Posterior cingulate gyrus (tissue), 11 donors: ENCODE measurements around the gene PLEK2.
"Not testable (repeated sequence)": the region's sequence is repeated elsewhere in the genome, so short reads cannot be mapped to it uniquely, and the experiment has no call there.

Experiments
- DNase-seq, 10 donors: peaks; one replicate each; pipeline versions ENCODE4 v3.0.0 to v3.0.0-alpha.2; 2020 to 2021; ENCODE audit warnings: mixed read lengths in 3 of 10
- intact Hi-C: fragments of 100-400 bp; cut with DNase I; formaldehyde crosslinking; loops from one replicate; pipeline ENCODE4 v1.15.1; 2023

PLEK2 gene

DNA sequence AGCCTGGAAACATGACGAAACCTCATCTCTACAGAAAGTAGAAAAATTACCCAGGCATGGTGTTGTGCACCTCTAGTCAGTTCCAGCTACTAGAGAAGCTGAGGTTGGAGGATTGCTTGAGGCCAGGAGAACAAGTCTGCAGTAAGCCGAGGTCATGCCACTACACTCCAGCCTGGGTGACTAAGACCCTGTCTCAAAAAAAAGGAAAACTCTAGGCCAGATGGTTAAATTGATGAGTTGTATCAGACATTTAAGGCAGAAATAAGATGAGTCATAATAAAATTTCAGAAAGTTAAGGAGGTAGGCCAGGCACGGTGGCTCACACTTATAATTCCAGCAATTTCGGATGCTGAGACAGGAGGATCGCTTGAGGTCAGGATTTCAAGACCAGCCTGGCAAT, 41.1 kb downstream of the PLEK2 start:
- intact Hi-C loops = no loop called here
- no peak for DNase-seq

DNA sequence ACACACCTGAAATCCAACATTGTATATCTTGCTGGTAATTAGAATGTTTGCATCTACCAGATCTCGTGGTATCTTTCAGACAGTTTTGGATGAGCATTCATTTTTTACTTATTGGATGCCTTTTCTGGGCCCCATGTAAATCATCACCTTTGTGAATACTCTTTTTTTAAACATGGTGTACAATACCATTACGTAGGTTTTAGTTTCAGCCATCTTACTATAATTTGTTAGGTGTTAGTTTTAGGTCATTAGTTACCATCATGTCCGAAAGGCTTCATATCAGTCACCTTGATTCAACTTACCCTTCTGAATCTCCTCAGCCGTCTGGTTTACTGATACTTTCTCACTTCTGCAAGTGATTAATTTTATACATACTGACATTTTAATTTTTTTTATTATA, 46.5 kb downstream of the PLEK2 start:
- intact Hi-C loops = loop anchor here (10.0 kb wide), 1 partner anchor 329 kb away; the partner anchor contains the start of gene RDH11
- no peak for DNase-seq

DNA sequence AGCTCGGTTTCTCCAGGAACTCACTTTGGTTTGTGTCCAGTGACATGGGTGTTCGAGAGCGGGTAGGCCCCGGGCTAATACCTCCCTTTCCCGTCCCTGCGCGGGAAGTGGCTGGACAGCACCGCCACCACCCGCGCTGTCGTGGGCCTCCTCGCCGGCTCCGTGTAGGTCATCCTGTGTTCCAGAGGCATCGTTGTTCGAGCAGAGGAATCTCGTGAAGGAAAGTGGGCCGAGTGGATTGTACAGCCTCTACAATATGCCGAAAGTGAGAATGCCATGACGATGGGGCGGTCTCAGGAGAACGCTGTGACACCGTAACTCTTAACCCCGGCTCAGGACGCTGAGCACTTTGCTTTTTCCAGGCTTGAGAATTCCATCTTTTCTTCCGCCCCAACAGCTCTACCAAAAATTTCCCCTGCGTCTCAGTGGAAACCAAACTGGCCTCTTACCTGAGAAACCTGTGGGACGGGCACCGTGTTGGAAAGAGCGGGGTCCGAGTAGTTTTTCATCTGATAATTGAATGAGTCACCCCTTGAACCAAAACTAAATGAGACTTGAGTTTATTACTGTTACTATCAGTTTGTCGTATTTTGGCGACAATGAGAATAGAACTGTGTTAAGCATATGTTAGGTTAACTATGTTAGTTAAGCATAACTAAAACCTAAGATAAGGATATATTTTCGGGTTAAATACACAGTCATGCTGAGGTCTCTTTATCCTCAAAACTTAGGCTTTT, 51.3 kb downstream of the PLEK2 start:
- intact Hi-C loops = loop anchor here (10.0 kb wide), 1 partner anchor 334 kb away; the partner anchor contains the start of gene RDH11
- peak in 1 of 10 donors; percentile 43 for DNase-seq

DNA sequence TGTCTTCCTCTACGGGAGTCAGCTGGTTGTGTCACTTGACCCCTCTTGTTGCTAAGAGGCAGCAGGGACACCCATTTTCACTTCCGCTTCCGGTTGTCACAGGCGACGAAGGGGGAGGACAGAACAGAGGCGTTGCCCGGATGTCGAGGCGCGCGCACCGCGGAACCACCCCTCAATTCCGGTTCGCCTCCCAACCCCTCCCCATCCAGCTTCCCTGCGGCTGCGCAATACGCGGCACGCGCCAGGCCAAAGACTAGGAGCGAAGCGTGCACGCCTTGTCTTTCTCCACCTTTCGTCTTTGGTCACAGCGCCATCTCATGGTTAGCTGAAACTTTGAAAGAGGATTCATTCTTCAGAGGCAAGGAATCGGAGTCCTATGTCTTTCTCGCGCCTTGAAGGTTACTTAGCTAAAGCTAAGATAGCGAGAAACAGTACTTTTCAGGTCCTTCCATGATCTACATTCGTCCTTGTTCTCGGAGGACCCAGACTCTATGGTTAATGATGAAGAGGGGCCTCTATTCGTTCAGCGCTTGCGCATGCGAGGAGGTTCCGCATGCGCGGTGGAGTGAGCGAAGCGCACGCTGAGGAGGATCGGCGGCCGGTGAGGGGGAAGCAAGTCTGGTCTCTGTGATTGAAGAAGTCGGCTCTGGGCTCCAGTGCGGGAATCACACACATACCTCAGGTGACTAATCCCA, 52.0 kb downstream of the PLEK2 start, which contains the start of the genes ATP6V1D and EIF2S1:
TSS of gene ATP6V1D (minus strand) at position 30 of the 695 bp plus-strand sequence. CDS start 106 bp downstream, outside the sequence.
TSS of gene EIF2S1 (plus strand) at position 554 of the 695 bp plus-strand sequence. CDS start 4,440 bp downstream, outside the sequence.
- peak; percentile 98 to 100 (median 99) for DNase-seq
- intact Hi-C loops = loop anchor here (5.0 to 10.0 kb wide), 3 partner anchors 118 to 335 kb away; partner anchors contain the start of genes PALS1 and RDH11

DNA sequence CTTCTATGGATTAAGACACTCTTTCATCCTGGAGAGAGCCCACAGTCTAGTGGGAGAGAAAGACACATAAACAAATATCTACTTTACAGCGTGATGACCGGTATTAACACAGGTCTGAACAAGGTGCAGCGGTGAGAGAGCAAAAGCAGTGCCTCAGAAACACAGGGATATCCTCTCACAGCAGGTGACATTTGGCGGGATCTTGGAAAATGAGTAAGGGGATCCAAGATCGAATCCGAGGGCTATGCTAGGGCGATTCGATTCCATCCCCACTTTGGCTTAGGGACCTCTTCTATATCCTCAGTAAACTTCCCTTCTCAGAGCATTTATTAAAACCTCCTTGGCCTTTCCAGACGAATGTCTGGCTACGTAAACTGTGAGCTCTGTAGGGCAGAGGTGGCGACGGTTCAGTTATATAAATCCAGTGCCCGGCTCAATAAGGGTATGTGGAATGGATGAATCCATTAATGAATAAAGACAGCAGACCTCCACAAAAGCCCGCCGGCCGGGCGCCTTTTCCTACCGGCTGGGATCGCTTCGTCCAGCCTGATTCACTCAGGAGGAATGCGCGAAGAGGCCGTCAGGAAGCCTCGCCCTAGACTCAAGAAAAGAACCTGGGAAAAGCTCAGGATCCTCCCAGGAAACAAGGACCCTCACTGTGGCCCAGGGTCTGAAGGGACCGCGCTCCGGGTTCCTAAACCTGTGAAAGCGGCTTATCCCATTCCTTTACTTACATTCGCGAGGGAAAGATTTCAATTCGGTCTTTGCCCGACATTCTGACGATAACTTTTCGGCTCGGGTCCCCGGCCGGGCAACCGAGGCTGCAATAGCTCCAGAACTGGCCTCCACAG, 52.8 kb downstream of the PLEK2 start:
- intact Hi-C loops = loop anchor here (5.0 to 10.0 kb wide), 2 partner anchors 117 to 194 kb away; partner anchors contain the start of gene PALS1
- DNase-seq = peak in 3 of 10 donors; percentile 3 to 80 (median 70)

DNA sequence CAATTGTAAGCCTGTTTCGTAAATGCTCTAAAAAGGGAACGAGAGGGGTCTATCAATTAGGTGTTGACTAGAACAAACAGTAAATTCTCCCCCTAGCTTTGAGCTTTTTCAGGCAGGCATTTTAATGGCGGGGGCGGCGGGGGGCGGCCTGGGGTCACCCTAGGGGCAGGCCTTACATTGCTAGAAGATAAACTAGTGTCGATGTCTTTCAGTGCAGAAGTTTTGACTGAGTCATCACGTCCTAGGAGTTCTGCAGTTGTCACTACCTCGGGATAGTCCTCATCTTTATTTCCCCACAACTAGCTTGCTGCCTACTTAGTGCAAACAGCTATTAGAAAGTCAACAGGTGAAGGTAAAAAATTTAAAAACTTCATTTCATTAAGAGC, 54.0 kb downstream of the PLEK2 start:
- intact Hi-C loops = loop anchor here (5.0 to 10.0 kb wide), 2 partner anchors 116 to 193 kb away; partner anchors contain the start of gene PALS1

DNA sequence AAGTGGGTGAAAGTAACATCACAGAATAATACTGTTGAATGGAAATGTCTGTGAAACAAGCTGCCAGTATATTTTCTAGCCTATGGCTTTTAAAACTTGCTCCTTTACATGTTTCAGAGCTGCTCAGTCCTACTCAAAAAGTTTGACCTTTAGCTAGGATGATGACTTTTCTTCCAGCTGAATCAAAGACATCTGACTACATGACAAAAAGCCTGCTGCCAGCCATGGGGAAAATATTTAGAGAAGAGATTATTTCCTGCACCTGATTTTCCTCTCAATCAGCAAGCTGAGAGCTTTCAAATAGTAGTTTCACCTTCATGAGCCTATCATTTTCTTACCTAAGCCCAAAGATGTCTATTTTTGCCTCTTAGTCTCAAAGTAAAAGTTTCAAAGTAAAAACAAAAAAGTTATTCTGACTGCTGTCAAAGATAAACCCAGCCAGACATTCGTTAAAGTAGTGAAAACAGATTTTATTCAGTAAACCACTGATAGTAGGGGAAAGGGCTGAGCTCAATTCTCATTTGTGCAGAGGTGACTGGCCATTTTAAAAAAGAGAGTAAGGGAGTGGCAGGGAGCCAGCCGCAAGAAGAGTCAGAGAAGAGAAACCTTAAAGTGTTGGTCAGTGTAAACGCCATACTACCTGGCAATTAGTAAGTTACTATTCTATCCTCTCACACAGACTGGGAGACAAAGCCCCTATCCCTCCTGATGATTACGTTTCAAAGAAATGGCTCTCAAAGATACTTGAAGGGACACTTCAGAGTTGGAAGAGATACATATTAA, 54.6 kb downstream of the PLEK2 start:
- no peak for DNase-seq
- intact Hi-C loops = loop anchor here (5.0 to 10.0 kb wide), 2 partner anchors 115 to 193 kb away; partner anchors contain the start of gene PALS1

More for the DNA sequence above, 54.0 kb downstream of the PLEK2 start:
- DNase-seq = no peak

DNA sequence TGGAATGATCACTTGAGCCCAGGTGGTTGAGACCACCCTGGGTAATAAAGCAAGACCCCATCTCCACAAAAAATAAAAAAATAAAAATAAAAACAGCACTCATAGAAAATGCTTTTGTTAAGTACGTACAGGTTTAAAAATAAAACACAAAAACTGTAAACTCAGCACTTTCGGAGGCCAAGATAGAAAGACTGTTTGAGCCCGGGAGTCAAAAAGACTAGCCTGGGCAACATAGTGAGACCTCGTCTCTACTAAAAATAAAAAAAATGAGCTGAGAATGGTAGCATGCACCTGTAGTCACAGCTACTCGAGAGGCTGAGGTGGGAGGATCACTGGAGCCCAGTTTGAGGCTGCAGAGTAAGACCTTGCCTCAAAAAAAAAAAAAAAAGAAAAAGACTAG, 59.9 kb downstream of the PLEK2 start:
- DNase-seq = no peak
- intact Hi-C loops = loop anchor here (10.0 kb wide), 1 partner anchor 187 kb away; no protein-coding TSS in a partner anchor

DNA sequence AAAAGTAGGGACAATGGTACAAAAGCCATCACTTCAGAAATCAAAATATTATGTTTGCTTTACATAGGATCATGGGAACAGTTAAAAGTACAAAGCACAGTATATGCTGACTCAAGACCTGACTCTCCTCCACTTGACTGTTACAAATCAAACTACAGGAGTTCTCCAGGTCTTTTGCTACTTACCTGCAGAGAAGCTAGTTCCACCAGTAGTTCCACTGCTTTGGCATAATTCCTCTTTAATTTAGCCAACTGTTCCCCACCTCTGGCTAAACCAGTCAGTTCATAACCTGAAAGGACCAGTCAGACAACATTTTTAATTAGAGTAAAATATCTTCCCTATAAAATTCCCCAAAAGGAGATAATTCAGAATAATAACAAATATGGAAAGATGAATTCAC, 66.4 kb downstream of the PLEK2 start:
- intact Hi-C loops = no loop called here
- no peak for DNase-seq

DNA sequence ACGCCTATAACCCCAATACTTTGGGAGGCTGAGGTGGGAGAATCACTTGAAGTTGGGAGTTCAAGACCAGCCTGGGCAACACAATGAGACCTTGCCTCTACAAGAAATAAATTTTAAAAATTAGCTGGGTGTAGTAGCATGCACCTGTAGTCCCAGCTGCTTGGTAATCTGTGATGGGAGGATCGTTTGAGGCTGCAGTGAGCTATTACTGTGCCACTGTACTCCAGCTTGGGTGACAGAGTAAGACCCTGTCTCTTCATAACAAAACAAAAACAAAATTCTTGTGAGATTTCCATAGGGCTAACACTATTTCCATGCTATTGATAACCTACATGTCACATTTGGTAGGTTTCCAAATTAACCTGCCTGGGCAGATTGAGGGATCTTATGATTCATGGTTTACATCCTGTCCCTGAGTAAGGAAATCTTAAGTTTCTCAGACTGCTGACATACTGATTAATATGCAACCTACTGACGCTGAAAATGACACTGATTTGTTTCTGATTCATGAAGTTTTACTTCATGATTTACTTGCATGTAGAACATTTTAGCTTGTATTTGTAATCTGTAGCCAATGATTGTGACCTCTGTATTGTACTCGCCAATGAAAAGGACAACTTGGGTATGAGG, 68.2 kb downstream of the PLEK2 start:
- intact Hi-C loops = no loop called here
- DNase-seq = no peak

DNA sequence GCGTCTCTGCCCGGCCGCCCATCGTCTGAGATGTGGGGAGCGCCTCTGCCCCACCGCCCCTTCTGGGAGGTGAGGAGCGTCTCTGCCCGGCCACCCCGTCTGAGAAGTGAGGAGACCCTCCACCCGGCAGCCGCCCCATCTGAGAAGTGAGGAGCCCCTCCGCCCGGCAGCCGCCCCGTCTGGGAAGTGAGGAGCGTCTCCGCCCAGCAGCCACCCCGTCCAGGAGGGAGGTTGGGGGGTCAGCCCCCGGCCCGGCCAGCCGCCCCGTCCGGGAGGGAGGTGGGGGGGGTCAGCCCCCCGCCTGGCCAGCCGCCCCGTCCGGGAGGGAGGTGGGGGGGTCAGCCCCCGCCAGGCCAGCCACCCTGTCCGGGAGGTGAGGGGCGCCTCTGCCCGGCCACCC, 70.7 kb downstream of the PLEK2 start:
- intact Hi-C loops = not testable (repeated sequence)
- peak in 1 of 10 donors; percentile 67 for DNase-seq
